CD4-positive, alpha-beta T cell treated with Interleukin-15 for 4 hours (primary cell): ENCODE measurements around the gene PSMD1.
"Not testable (repeated sequence)": the region's sequence is repeated elsewhere in the genome, so short reads cannot be mapped to it uniquely, and the experiment has no call there.

Experiments used
- DNase-seq: peaks from one replicate; pipeline ENCODE4 v3.0.0-alpha.2; 2020; ENCODE audit warnings: low spot score

The PSMD1 gene

DNA sequence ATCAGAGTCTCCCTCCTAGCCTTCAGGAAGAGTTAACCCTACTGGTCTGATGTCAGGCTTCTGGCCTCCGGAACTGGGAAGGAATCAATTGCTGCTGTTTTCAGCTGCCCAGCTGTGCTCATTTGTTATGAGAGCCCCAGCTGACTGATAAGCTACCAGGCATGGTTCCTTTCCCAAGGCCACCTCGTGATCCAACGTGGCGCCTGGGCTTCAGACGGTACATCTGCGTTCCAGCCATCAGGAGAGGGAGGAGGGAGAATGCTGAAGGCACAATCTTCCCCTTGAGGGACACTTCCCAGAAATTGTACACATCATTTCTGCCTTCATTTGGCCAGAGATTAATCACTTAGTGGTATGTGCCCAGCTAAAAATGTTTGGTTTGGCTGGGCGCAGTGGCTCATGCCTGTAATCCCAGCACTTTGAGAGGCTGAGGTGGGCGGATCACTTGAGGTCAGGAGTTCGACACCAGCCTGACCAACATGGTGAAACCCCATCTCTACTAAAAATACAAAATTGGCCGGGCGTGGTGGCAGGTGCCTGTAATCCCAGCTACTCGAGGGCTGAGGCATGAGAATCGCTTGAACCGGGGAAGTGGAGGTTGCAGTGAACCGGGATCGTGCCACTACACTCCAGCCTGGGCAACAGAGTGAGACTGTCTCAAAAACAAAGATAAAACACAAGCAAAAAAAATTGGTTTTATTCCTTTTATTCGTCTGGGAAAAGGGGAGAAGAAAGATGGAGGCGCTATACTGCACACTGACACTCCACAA, 131.3 kb downstream of the PSMD1 start:
- DNase-seq: no peak

GRCh38 chr2:231188506-231189170, 132.0 kb downstream of the PSMD1 start:
- DNase-seq: no peak

GRCh38 chr2:231189171-231189530, 132.5 kb downstream of the PSMD1 start:
- DNase-seq: no peak

DNA sequence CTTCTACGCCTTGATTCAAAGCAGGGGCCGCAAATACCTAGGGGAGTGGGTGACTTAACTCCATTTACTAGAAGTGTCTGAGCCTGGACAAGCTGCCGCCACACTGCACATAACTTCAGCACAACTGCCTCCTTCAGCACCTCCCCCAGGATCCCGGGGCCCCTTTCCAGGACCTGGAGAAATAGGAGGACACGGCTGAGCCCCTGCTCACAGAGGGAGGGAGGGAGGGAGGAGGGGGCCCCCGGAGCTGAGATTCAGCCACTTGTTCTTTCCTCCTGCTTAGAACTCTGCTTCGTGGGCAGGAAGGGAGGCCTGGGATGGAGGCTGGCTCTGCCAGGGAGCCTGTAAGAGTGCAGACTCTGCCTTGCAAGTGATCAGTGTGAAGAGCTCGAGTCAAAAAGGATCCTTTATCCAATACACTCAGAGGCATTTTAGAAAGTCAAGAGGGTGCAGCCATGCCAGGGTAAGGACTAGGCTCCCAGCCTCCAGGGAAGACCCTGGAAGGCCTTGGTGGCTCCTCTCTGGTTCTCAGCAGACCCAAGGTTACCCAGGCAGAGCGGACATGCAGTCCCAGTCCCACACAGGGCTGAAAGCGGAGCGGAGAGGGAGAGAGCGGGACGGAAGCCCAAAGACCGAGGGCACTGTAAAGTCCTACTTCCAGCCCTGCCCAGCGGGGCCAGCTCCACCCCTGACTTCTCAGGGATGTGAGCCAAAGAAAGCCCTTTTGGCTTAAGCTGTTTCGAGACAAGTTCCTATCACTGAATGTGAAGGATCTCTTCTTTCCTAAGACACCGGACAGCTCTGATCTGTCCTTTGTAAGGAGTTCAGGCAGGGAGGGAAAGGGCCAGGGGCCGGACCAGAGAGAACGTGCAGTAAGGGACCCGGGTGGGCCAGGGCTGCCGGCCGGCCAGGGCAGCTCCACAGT, 133.2 kb downstream of the PSMD1 start:
- no peak for DNase-seq

DNA sequence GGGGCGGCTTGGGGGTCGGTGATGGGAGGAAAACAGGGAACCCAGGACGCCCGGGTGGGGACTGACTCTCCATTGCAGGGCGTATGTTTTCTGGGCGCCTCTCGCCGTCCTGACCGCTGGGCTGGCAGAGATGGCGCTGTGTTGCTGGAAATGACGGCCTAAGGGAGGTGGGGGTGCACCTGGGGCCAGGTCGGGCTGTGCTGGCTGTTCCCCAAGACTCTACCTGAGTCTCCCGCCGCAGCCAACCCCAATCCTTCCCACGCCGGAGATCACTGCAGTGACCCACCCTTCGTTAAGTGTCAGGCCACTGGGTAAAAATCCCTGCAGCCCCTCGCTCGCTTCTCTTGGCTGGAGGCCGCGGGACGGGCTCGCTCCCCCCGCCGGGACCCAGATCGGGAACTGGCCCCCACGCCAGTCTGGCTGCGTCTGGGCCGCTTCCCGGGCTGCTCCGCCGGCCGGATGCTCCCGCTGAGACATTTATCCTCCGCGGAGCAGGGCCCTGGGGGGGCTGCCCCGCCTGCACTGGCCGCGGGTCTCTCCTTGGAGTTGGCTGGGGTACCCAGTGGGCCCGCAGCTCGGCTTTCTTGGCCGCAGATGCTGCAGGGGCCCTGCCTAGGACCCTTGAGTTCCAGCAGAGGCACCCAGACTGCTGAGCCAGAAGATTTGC, 134.0 kb downstream of the PSMD1 start:
- DNase-seq: no peak

DNA sequence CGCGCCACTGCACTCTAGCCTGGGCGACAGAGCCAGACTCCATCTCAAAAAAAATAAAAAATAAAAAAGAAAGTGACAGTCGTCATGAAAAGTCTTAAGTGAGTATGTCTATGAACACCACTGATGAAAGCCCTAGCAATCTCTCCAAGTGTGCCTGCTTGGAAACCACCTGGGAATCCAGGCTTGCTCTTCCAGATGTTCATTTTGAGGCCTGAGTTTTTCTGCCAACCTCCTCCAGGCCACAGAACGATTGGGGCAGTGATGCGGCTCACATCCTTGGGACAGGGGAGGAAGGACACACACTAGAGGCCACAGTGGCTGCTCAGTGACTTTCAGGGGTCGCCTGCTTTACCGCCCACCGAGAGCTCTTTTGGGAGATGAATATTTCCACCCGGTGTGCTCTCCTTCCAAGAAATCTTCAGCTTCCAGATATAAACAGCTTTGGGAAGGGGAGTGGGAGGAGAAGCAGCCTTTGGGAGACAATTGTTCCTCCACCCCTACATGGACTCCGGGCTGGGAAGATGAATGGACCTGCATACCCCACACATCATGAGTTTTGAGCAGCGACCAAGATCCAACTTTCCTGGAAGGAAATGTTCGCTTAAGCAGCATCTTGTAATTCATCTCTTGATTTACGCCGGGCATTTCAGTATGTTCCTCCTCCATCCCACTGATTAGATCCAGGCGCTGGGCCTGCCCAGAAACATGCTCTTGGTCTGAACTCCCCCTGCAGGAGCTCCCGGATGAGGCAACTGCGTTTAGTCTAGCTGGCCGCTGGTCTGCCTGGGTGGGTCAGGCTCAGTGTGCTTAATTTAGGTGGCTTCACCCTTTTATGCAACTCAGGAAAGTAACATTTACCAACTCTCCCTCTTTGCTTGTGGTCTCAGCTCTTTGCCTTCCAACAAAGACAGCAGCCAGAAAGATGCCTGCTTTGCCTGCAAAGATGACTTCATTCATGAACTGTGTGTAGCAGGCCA, 135.5 kb downstream of the PSMD1 start:
- no peak for DNase-seq

GRCh38 chr2:231193216-231193615, 136.5 kb downstream of the PSMD1 start:
- no peak for DNase-seq

DNA sequence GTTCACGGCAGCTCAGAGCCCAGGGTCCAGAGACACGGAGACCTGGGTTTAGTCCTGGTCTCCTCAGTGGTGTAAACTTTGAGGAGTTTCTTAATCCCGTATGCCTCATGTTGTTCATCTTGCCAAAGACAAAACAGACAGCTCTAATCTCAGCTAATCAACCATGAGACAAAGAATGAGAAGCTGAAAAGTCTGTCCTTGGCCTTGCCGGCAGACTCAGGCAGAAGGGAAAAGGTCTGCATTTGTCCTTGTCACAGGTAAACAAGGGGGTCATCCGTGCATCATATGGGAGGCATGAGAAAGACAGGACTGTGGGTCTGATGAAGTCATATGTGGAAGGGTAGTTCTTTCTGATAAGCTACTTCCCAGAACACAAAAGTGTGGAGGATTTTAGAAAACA, 139.9 kb downstream of the PSMD1 start:
- DNase-seq: no peak

DNA sequence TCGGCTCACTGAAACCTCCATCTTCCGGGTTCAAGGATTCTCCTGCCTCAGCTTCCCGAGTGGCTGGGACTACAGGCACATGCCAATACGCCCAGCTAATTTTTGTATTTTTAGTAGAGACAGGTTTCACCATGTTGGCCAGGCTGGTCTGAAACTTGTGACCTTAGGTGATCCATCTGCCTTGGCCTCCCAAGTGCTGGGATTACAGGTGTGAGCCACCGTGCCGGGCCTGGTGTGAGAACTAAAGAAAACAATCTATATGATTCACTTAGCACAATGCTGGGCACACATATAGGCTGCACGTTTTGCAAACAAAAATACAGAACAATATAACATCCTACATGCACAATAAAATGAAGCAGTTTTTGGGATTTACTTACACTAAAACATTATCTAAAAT, 140.5 kb downstream of the PSMD1 start:
- DNase-seq: not testable (repeated sequence)

- no peak for DNase-seq
Measured at GRCh38 chr2:231197706-231198290, 141.1 kb downstream of the PSMD1 start.

DNA sequence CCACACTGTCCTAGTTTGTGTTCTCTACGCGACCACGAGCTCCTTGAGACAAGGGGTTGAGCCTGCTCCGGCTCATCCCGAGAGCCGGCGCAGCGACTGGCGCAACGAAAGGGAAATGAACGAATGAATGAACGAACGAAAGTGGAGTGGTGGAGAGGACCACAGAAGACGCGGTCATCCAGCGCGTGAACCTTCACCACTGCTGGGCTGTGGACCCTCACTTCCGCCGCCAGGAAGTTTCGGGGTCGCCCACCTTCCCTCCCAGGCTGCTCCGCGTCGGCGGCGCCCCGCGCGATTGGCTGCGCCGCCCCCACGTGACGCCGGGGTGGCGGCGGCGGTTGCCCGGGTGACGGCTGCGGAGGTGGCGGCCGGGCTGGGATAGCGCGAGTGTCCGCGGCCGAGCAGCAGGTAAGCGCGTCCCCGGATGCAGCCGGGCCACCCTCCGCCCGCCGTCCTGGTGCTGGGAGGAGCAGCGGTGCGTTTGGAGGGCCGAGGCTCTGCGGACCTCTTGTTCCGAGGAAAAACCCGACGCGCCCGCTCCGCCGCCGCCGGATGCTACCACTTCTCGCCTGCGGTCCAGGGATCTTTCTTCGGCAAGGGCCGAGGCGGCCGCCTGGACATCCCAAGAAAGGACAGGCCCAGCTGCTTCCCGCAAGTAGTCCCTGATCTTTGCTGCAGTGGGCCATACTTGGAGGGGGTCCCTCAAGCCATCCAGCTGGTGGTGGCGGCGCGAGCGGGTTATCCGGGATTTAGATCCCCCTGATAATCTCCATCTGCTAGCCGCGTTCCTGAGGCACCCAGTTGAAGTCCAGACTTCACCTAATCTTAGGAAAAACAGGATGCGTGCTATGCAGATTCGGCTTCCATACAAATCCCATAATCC, 141.9 kb downstream of the PSMD1 start, which contains the start of gene ARMC9:
Gene ARMC9, plus strand, starts transcription at position 341 of the 883 bp plus-strand sequence. CDS start 7,608 bp downstream, outside the sequence.
- peak; percentile 65 for DNase-seq

DNA sequence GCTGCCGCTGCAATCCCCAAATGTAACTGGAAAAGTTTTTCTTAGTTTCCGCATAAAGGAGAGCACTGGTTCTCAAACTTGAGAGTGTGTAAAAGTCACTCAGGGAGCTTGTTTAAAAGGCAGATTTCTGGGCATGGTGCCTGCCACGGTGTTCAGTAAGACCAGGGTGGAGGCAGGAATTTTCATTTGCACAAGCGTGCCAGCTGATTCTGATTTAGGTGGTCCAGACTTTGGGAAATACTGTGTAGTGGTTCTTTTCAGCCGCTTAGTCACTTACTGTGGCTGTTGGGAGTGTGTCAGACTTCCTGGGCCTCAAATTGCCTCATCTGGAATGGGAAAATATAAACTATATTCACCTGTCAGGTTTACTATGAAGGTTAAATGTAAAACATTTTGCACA, 142.6 kb downstream of the PSMD1 start:
- DNase-seq: no peak

GRCh38 chr2:231200805-231201474, 144.3 kb downstream of the PSMD1 start:
- no peak for DNase-seq

DNA sequence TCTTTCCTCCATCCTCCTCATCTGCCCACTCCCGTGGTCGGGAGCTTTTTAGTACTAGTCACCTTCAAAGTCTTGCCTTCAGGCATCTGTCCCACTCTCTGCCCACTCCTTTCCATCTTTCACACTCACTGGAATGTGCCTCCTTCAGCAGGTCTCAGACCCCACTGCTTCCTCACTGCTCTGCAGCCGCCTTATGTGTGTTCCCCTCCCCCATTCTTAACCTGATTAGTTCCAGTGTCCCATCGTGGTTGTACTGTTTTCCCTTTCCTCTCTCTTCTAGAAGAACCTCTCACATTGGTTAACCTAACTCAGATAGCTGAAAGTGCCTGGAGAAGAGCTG, 144.8 kb downstream of the PSMD1 start:
- no peak for DNase-seq

- DNase-seq: no peak
Measured at GRCh38 chr2:231203087-231203486, 146.4 kb downstream of the PSMD1 start.

DNA sequence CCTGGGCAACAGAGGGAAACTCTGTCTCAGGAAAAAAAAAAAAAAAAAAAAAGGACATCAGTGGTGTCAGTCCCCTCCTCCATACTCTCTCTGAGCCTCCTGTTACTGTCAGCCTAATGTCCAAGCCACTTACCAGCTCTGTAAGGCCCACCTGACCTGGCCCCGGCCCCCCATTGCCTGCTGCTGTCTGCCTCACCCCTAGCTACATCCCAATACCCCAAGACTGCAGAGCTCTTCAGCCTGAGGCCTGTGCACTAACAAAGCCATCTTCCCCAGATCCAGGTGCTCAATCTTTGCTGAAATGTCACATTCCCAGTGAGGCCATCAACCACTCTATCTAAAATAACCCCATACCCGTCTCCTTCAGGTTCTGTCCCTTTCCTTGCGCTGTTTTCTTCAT, 147.5 kb downstream of the PSMD1 start:
- no peak for DNase-seq

GRCh38 chr2:231204581-231204980, 147.9 kb downstream of the PSMD1 start:
- no peak for DNase-seq

GRCh38 chr2:231207734-231208133, 151.1 kb downstream of the PSMD1 start:
- no peak for DNase-seq

DNA sequence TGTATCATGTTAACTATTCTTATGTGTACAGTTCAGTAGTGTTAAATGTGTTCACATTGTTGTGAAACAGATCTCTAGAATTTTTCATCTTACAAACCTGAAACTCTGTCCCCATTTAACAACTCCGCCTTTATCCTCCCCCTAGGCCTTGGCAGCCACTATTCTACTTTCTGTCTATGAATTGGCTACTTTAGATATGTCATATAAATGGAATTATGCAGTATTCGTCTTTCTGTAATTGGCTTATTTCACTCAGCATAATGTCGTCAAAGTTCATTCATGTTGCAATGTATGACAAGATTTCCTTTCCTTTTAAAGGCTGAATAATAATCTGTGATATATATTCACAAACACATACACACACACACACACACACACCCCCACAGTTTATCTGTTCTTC, 154.1 kb downstream of the PSMD1 start:
- no peak for DNase-seq
